Inferior parietal cortex (tissue), 1 donor: Measurements from ENCODE around the gene PSMA8.
"Not testable (repeated sequence)": the region's sequence is repeated elsewhere in the genome, so short reads cannot be mapped to it uniquely, and the experiment has no call there.

Experiments
- DNase-seq: peaks from one replicate; pipeline ENCODE4 v3.0.0-alpha.2; 2016; ENCODE audit errors: extremely low spot score

PSMA8 gene

GRCh38 chr18:26233208-26233607 lies 99.5 kb downstream of the PSMA8 start:
- no peak for DNase-seq

GRCh38 chr18:26237363-26237762 lies 103.7 kb downstream of the PSMA8 start:
- not testable (repeated sequence) for DNase-seq

DNA sequence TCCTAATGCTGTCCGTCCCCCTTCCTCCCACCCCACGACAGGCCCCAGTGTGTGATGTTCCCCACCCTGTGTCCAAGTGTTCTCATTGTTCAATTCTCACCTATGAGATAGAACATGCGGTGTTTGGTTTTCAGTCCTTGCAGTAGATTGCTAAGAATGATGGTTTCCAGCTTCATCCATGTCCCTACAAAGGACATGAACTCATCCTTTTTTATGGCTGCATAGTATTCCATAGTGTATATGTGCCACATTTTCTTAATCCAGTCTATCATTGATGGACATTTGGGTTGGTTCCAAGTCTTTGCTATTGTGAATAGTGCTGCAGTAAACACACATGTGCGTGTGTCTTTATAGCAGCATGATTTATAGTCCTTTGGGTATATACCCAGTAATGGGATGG lies 105.0 kb downstream of the PSMA8 start:
- not testable (repeated sequence) for DNase-seq

DNA sequence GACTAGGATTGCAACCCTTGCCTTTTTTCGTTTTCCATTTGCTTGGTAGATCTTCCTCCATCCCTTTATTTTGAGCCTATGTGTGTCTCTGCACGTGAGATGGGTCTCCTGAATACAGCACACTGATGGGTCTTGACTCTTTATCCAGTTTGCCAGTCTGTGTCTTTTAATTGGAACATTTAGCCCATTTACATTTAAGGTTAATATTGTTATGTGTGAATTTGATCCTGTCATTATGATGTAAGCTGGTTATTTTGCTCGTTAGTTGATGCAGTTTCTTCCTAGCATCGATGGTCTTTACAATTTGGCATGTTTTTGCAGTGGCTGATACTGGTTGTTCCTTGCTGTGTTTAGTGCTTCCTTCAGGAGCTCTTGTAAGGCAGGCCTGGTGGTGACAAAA lies 108.7 kb downstream of the PSMA8 start:
- DNase-seq, result not testable (repeated sequence)
